HG03108 (cell line): ENCODE measurements around the gene RHBDL2.
A peak's percentile ranks its signal among the peaks of the same experiment; 100 is the strongest.
"Not testable (repeated sequence)": the region's sequence is repeated elsewhere in the genome, so short reads cannot be mapped to it uniquely, and the experiment has no call there.

Experiments
- ATAC-seq: cut with Tn5 transposase; IDR thresholded peaks from one replicate; pipeline ENCODE4 v1.9.1; 2021; ENCODE audit warnings: moderate library complexity; ENCODE audit not compliant: unreplicated experiment

The RHBDL2 gene

GRCh38 chr1:38941527-38942019 is at the start of gene RHBDL2:
RHBDL2 (minus strand) TSS chr1:38941830; CDS start chr1:38919212, 22,618 bp downstream.
- ATAC-seq = no peak

- peak; percentile 94 for ATAC-seq
Observed at GRCh38 chr1:38990738-38991637, 49.4 kb upstream of the RHBDL2 start, which contains the start of gene AKIRIN1. AKIRIN1 (plus strand) TSS chr1:38991276; CDS start chr1:38991381, 105 bp downstream.

- ATAC-seq = no peak
Observed at GRCh38 chr1:38990386-38990737, 48.7 kb upstream of the RHBDL2 start.

- no peak for ATAC-seq
Observed at GRCh38 chr1:38989979-38990378, 48.3 kb upstream of the RHBDL2 start.

- not testable (repeated sequence) for ATAC-seq
Observed at GRCh38 chr1:38979380-38979779, 37.8 kb upstream of the RHBDL2 start.

GRCh38 chr1:38978245-38978542 is 36.6 kb upstream of the RHBDL2 start:
- ATAC-seq = not testable (repeated sequence)

GRCh38 chr1:38977399-38978244 is 36.0 kb upstream of the RHBDL2 start:
- not testable (repeated sequence) for ATAC-seq

- ATAC-seq = no peak
Observed at GRCh38 chr1:38973659-38974437, 32.2 kb upstream of the RHBDL2 start.

- not testable (repeated sequence) for ATAC-seq
Observed at GRCh38 chr1:38973145-38973544, 31.5 kb upstream of the RHBDL2 start.

- ATAC-seq = no peak
Observed at GRCh38 chr1:38964140-38964548, 22.5 kb upstream of the RHBDL2 start.

GRCh38 chr1:38962560-38962959 is 20.9 kb upstream of the RHBDL2 start:
- ATAC-seq = no peak

- ATAC-seq = no peak
Observed at GRCh38 chr1:38962113-38962512, 20.5 kb upstream of the RHBDL2 start.

- no peak for ATAC-seq
Observed at GRCh38 chr1:38958967-38959366, 17.3 kb upstream of the RHBDL2 start.

- no peak for ATAC-seq
Observed at GRCh38 chr1:38953433-38953860, 11.8 kb upstream of the RHBDL2 start.

GRCh38 chr1:38950553-38950952 is 8.9 kb upstream of the RHBDL2 start:
- no peak for ATAC-seq

GRCh38 chr1:38944547-38944946 is 2.9 kb upstream of the RHBDL2 start:
- ATAC-seq = no peak

- ATAC-seq = no peak
Observed at GRCh38 chr1:38942664-38943428, 1.2 kb upstream of the RHBDL2 start.

- ATAC-seq = no peak
Observed at GRCh38 chr1:38941093-38941492, 537 bp downstream of the RHBDL2 start.

GRCh38 chr1:38940339-38941047 is 1.1 kb downstream of the RHBDL2 start:
- no peak for ATAC-seq
